ENCODE data around the gene TUSC7.

GRCh38 chr3:116716490-116716889, 6.9 kb downstream of the TUSC7 start:
- no peak for TF ChIP-seq CTCF (IDR thresholded peaks at IDR 0.05; ENCODE audit: insufficient read depth, low read length)
- TF ChIP-seq POLR2AphosphoS5 (IDR thresholded peaks at IDR 0.05; ENCODE audit: low read depth), result no peak
- no peak for TF ChIP-seq REST (IDR thresholded peaks at IDR 0.05; ENCODE audit: insufficient replicate concordance, low read depth)
- no peak for TF ChIP-seq SPI1 (IDR thresholded peaks at IDR 0.05; ENCODE audit: borderline replicate concordance, low read depth)
- no peak for TF ChIP-seq GABPA (IDR thresholded peaks at IDR 0.05; ENCODE audit: low read depth)

All from HL-60 (cell line).